ENCODE results near the gene NLRP7.
"Not testable (repeated sequence)": the region's sequence is repeated elsewhere in the genome, so short reads cannot be mapped to it uniquely, and the experiment has no call there.

The NLRP7 gene

DNA sequence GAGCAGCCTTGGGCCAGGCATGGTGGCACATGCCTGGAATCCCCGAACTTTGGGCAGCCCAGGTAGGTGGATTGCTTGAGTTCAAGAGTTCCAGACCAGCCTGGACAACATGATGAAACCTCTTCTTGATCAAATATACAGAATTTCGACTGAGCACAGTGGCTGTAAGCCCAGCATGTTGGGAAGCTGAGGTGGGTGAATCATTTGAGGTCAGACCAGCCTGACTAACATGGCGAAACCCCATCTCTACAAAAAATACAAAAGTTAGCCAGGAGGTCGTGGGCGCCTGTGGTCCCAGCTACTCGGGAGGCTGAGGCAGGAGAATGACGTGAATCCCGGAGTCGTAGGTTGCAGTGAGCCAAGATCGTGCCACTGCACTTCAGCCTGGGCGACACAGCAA lies 8.0 kb upstream of the NLRP7 start:
- Histone ChIP-seq H3K27ac (ENCODE audit: low read depth, low read length, poor library complexity, severe bottlenecking) (no peak overlapping the region), H3K9ac (ENCODE audit: low read length) (no peak overlapping the region), H3K36me3 (ENCODE audit: insufficient read depth, low read length) (no peaks in the 10 kb centered on the region), H4K20me1 (ENCODE audit: insufficient read depth, low read length) (no peaks in the 10 kb centered on the region), H3K27me3 (ENCODE audit: insufficient read depth, low read length) (no peaks in the 10 kb centered on the region), H3K4me1 (ENCODE audit: insufficient read depth, low read length, severe bottlenecking) (peaks cover 56% of the 10 kb centered on the region), H3K4me2 (ENCODE audit: low read length) (no peak overlapping the region), H3K9me2 (ENCODE audit: low read depth, low read length) (no peaks in the 10 kb centered on the region), H2AFZ (ENCODE audit: low read length) (no peak overlapping the region), H3K4me3 (ENCODE audit: low read depth, low read length, poor library complexity, severe bottlenecking) (no peak overlapping the region), H3K79me2 (ENCODE audit: insufficient read depth, low read length) (no peaks in the 10 kb centered on the region), H3F3A (ENCODE audit: insufficient read depth, low read length) (peaks cover 4% of the 10 kb centered on the region; the same call in 1 of the 2 replicates), H3K9me3 (ENCODE audit: low read length) (no peaks in the 10 kb centered on the region)
- TF ChIP-seq, protein P1, sequence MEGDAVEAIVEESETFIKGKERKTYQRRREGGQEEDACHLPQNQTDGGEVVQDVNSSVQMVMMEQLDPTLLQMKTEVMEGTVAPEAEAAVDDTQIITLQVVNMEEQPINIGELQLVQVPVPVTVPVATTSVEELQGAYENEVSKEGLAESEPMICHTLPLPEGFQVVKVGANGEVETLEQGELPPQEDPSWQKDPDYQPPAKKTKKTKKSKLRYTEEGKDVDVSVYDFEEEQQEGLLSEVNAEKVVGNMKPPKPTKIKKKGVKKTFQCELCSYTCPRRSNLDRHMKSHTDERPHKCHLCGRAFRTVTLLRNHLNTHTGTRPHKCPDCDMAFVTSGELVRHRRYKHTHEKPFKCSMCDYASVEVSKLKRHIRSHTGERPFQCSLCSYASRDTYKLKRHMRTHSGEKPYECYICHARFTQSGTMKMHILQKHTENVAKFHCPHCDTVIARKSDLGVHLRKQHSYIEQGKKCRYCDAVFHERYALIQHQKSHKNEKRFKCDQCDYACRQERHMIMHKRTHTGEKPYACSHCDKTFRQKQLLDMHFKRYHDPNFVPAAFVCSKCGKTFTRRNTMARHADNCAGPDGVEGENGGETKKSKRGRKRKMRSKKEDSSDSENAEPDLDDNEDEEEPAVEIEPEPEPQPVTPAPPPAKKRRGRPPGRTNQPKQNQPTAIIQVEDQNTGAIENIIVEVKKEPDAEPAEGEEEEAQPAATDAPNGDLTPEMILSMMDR (IDR thresholded peaks at IDR 0.05; ENCODE audit: low read length): no peak
- TF ChIP-seq EZH2 (IDR thresholded peaks at IDR 0.05; ENCODE audit: borderline replicate concordance, low read length): no peak

DNA sequence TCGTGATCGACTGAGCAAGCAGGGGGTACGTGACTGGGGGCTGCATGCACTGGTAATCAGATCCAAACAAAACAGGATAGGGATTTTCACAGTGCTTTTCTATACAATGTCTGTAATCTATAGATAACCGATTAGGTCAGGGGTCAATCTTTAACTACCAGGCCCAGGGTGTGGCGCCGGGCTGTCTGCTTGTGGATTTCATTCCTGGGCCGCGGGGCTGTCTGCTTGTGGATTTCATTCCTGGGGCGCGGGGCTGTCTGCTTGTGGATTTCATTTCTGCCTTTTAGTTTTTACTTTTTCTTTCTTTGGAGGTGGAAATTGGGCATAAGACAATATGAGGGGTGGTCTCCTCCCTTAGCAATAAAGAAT lies 6.0 kb upstream of the NLRP7 start:
- H3K4me1 ChIP-seq (ENCODE audit: insufficient read depth, low read length, severe bottlenecking): peaks cover 55% of the 10 kb centered on the region
- H3K36me3 ChIP-seq (ENCODE audit: insufficient read depth, low read length); H3K9me2 ChIP-seq (ENCODE audit: low read depth, low read length); H3K4me2 ChIP-seq (ENCODE audit: low read length); H2AFZ ChIP-seq (ENCODE audit: low read length); H3K27me3 ChIP-seq (ENCODE audit: insufficient read depth, low read length); H4K20me1 ChIP-seq (ENCODE audit: insufficient read depth, low read length); H3K27ac ChIP-seq (ENCODE audit: low read depth, low read length, poor library complexity, severe bottlenecking); H3K4me3 ChIP-seq (ENCODE audit: low read depth, low read length, poor library complexity, severe bottlenecking); H3K79me2 ChIP-seq (ENCODE audit: insufficient read depth, low read length); H3K9me3 ChIP-seq (ENCODE audit: low read length); H3K9ac ChIP-seq (ENCODE audit: low read length); H3F3A ChIP-seq (ENCODE audit: insufficient read depth, low read length): not testable (repeated sequence)

DNA sequence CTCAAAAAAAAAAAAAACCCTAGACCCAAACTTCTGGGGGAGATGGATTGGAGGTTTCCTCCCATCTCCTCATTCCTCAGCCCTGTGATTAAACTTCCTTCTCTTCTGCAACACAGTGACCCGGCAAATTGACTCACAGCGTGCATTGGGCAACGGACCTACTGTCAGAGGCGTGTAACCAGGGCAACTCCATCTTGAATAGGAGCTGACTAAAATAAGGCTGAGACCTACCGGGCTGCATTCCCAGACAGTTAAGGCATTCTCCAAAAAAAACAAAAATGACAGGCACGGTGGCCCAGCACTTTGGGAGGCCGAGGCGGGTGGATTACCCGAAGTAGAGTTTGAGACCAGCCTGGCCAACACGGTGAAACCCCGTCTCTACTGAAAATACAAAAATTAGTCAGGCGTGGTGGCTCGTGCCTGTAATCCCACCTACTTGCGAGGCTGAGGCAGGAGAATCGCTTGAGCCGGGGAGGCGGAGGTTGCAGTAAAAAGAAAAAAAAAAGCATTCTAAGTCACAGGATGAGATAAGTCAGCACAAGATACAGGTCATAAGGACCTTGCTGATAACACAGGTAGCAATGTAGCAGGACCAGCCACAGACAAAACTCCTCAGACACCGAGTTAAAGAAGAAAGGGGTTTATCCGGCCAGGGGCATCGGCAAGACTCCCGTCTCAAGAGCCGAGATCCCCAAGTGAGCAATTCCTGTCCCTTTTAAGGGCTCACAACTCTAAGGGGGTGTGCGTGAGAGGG lies 5.4 kb upstream of the NLRP7 start:
- no peaks in the 10 kb centered on the region for H4K20me1 ChIP-seq (ENCODE audit: insufficient read depth, low read length)
- no peaks in the 10 kb centered on the region for H3K9me3 ChIP-seq (ENCODE audit: low read length)
- H3K27ac ChIP-seq (ENCODE audit: low read depth, low read length, poor library complexity, severe bottlenecking): no peak overlapping the region
- H3K9ac ChIP-seq (ENCODE audit: low read length): no peak overlapping the region
- no peaks in the 10 kb centered on the region for H3K9me2 ChIP-seq (ENCODE audit: low read depth, low read length)
- H2AFZ ChIP-seq (ENCODE audit: low read length): no peak overlapping the region
- H3K4me1 ChIP-seq (ENCODE audit: insufficient read depth, low read length, severe bottlenecking): peaks cover 49% of the 10 kb centered on the region
- TF ChIP-seq, protein P1 (IDR thresholded peaks at IDR 0.05; ENCODE audit: low read length): no peak
- TF ChIP-seq EZH2 (IDR thresholded peaks at IDR 0.05; ENCODE audit: borderline replicate concordance, low read length): no peak
- H3K4me2 ChIP-seq (ENCODE audit: low read length): no peak overlapping the region
- H3K27me3 ChIP-seq (ENCODE audit: insufficient read depth, low read length): no peaks in the 10 kb centered on the region
- H3K4me3 ChIP-seq (ENCODE audit: low read depth, low read length, poor library complexity, severe bottlenecking): no peak overlapping the region
- H3F3A ChIP-seq (ENCODE audit: insufficient read depth, low read length): no peaks in the 10 kb centered on the region
- H3K79me2 ChIP-seq (ENCODE audit: insufficient read depth, low read length): no peaks in the 10 kb centered on the region
- H3K36me3 ChIP-seq (ENCODE audit: insufficient read depth, low read length): no peaks in the 10 kb centered on the region

DNA sequence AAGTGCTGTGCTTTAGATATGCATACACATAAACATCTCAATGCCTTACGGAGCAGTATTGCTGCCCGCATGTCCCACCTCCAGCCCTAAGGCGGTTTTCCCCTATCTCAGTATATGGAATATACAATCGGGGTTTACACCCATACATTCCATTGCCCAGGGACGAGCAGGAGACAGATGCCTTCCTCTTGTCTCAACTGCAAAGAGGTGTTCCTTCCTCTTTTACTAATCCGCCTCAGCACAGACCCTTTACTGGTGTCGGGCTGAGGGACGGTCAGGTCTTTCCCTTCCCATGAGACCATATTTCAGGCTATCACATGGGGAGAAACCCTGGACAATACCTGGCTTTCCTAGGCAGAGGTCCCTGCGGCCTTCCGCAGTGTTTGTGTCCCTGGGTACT lies 3.2 kb upstream of the NLRP7 start:
- H3K27me3 ChIP-seq (ENCODE audit: insufficient read depth, low read length); H2AFZ ChIP-seq (ENCODE audit: low read length); H4K20me1 ChIP-seq (ENCODE audit: insufficient read depth, low read length); H3F3A ChIP-seq (ENCODE audit: insufficient read depth, low read length); H3K36me3 ChIP-seq (ENCODE audit: insufficient read depth, low read length); H3K9me3 ChIP-seq (ENCODE audit: low read length); H3K79me2 ChIP-seq (ENCODE audit: insufficient read depth, low read length); H3K9me2 ChIP-seq (ENCODE audit: low read depth, low read length): not testable (repeated sequence)
- Histone ChIP-seq H3K4me2 (ENCODE audit: low read length) (peak overlapping the region; percentile 64), H3K27ac (ENCODE audit: low read depth, low read length, poor library complexity, severe bottlenecking) (peak overlapping the region; percentile 96), H3K4me1 (ENCODE audit: insufficient read depth, low read length, severe bottlenecking) (peaks cover 43% of the 10 kb centered on the region), H3K9ac (ENCODE audit: low read length) (peak overlapping the region; percentile 67; the same call in 1 of the 2 replicates), H3K4me3 (ENCODE audit: low read depth, low read length, poor library complexity, severe bottlenecking) (peak overlapping the region; percentile 52)

Measured in OCI-LY1 (cell line).